SU-DHL-6 (cell line): ENCODE measurements around the gene STK32B.

Experiments used
- CTCF ChIP-seq: fragments of 200-600 bp; sonication (generic); IDR thresholded peaks from one replicate; pipeline ENCODE4 v1.5.1; 2017; ENCODE audit warnings: antibody characterized with exemption, mild to moderate bottlenecking, low read length, moderate library complexity; ENCODE audit not compliant: insufficient read depth, poor library complexity, severe bottlenecking
- EZH2phosphoT487 ChIP-seq: fragments of 200-600 bp; sonication (generic), shearing (Covaris generic); conservative IDR thresholded peaks from 2 replicates; pipeline ENCODE4 v1.6.1; 2018; ENCODE audit warnings: mild to moderate bottlenecking, antibody characterized with exemption, low read length, moderate library complexity, mixed read lengths

- no peak for TF ChIP-seq CTCF
- TF ChIP-seq EZH2phosphoT487, result no peak
These were observed 95.0 kb downstream of the STK32B start for GRCh38 chr4:5146248-5146647.
